GM23338 (cell line): Measurements from ENCODE around the gene ANKRD34B.

ENCODE experiments used
- CREB1 ChIP-seq: fragments of 250-450 bp; sonication (Bioruptor Pico); IDR thresholded peaks from 2 replicates; pipeline ENCODE4 v1.5.0; 2020; ENCODE audit warnings: low read depth, mild to moderate bottlenecking, moderate library complexity
- CTCF ChIP-seq, 2 experiments: fragments of 200-600 bp in 1 of 2; sonication (generic) in 1 of 2; conservative IDR thresholded peaks; 2 replicates each; pipeline versions ENCODE4 v1.5.1 to v1.6.1; 2016 to 2017; ENCODE audit warnings: antibody characterized with exemption in 2 of 2, low read depth in 2 of 2, mild to moderate bottlenecking in 2 of 2, moderate library complexity in 1 of 2
- EZH2 ChIP-seq: fragments of 200-600 bp; sonication (generic); IDR thresholded peaks from one replicate; pipeline ENCODE4 v1.8.0; 2017; ENCODE audit warnings: antibody characterized with exemption, mild to moderate bottlenecking, low read depth; ENCODE audit not compliant: unreplicated experiment
- NANOG ChIP-seq: IDR thresholded peaks from 2 replicates; pipeline ENCODE4 v1.6.1; 2016; ENCODE audit warnings: antibody characterized with exemption, borderline replicate concordance
- POLR2AphosphoS5 ChIP-seq: IDR thresholded peaks from 2 replicates; pipeline ENCODE4 v1.6.1; 2016; ENCODE audit warnings: antibody characterized with exemption, low read depth
- REST ChIP-seq: IDR thresholded peaks from one replicate; pipeline ENCODE4 v1.6.1; 2018; ENCODE audit warnings: antibody characterized with exemption; ENCODE audit not compliant: unreplicated experiment

- no peak for TF ChIP-seq CTCF (conservative IDR thresholded peaks at IDR 0.05; ENCODE audit: low read depth in 2 of 2)
- no peak for TF ChIP-seq REST
- TF ChIP-seq CREB1, result no peak
- TF ChIP-seq EZH2, result no peak
- TF ChIP-seq POLR2AphosphoS5, result no peak
- no peak for TF ChIP-seq NANOG
Measured at GRCh38 chr5:80609692-80610091, 39.6 kb upstream of the ANKRD34B start.
